Measurements from ENCODE around the gene TBC1D22A. TPM values are rescaled to one million over a fixed set of nuclear protein-coding genes. Genes with fewer than 3 reads are reported as not detected.

The TBC1D22A gene
- total RNA-seq, 1 experiment from 2014 or later = 20.9 TPM

DNA sequence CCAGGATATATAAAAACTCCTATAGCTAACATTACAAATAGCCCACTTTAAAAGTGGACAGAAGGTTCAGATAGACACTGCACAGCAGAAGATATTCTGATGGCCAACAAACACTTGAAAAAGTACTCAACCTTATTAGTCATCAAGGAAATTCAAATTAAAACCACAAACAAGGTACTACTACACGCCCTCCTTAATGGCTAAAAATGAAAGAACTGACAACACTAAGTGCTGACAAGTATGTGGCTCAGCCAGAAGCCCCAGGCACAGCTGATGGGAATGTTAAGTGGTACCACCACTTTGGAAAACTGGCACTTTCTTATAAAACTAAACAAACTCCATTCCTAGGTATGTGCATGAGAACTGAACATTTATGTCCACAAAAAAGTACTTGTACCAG, 320.1 kb downstream of the TBC1D22A start:
- H3K9ac ChIP-seq (ENCODE audit: low read length) = no peak overlapping the region
- no peaks in the 10 kb centered on the region for H3K4me1 ChIP-seq (ENCODE audit: control insufficient read depth in 1 of 2, insufficient read depth in 2 of 2, low read length in 2 of 2)
- TF ChIP-seq ZFX (IDR thresholded peaks at IDR 0.05) (no peak), SIN3A (IDR thresholded peaks at IDR 0.05; ENCODE audit: low read depth) (no peak), POLR2A (IDR thresholded peaks at IDR 0.05; ENCODE audit: borderline replicate concordance, extremely low read depth, insufficient read depth, insufficient read length) (no peak), EZH2 (IDR thresholded peaks at IDR 0.05) (no peak), RAD21 (IDR thresholded peaks at IDR 0.05; ENCODE audit: low read depth) (no peak), ELF1 (IDR thresholded peaks at IDR 0.05; ENCODE audit: borderline replicate concordance, low read depth) (no peak), FOSL1 (IDR thresholded peaks at IDR 0.05; ENCODE audit: low read depth) (no peak)
- TF ChIP-seq, protein P1, sequence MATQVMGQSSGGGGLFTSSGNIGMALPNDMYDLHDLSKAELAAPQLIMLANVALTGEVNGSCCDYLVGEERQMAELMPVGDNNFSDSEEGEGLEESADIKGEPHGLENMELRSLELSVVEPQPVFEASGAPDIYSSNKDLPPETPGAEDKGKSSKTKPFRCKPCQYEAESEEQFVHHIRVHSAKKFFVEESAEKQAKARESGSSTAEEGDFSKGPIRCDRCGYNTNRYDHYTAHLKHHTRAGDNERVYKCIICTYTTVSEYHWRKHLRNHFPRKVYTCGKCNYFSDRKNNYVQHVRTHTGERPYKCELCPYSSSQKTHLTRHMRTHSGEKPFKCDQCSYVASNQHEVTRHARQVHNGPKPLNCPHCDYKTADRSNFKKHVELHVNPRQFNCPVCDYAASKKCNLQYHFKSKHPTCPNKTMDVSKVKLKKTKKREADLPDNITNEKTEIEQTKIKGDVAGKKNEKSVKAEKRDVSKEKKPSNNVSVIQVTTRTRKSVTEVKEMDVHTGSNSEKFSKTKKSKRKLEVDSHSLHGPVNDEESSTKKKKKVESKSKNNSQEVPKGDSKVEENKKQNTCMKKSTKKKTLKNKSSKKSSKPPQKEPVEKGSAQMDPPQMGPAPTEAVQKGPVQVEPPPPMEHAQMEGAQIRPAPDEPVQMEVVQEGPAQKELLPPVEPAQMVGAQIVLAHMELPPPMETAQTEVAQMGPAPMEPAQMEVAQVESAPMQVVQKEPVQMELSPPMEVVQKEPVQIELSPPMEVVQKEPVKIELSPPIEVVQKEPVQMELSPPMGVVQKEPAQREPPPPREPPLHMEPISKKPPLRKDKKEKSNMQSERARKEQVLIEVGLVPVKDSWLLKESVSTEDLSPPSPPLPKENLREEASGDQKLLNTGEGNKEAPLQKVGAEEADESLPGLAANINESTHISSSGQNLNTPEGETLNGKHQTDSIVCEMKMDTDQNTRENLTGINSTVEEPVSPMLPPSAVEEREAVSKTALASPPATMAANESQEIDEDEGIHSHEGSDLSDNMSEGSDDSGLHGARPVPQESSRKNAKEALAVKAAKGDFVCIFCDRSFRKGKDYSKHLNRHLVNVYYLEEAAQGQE (IDR thresholded peaks at IDR 0.05; ENCODE audit: low read depth) = no peak
- TF ChIP-seq, protein P2, sequence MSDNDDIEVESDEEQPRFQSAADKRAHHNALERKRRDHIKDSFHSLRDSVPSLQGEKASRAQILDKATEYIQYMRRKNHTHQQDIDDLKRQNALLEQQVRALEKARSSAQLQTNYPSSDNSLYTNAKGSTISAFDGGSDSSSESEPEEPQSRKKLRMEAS (IDR thresholded peaks at IDR 0.05) = no peak
- H2AFZ ChIP-seq (ENCODE audit: low read depth, low read length, poor library complexity, severe bottlenecking) = no peak overlapping the region
- no TSS peak for BruUV-seq (replicated peaks)
- H3K79me2 ChIP-seq (ENCODE audit: insufficient read depth, low read length) = no peaks in the 10 kb centered on the region
- POLR2A ChIA-PET = no interaction called here
- no peak overlapping the region for H3K4me3 ChIP-seq (replicated peaks in 1 of 2; ENCODE audit: low read depth in 1 of 2, low read length in 2 of 2)
- DNase-seq (ENCODE audit: low read depth, low spot score) (no peak), ATAC-seq (no peak)
- RAD21 ChIA-PET (ENCODE audit: low non-redundant PET in 1 of 2, low total read pairs in 2 of 2, uncharacterized antibody in 2 of 2, unreplicated experiment in 2 of 2) = no interaction called here
- no peaks in the 10 kb centered on the region for H3K36me3 ChIP-seq (ENCODE audit: control insufficient read depth in 1 of 2, insufficient read depth in 2 of 2, low read length in 2 of 2)
- no peaks in the 10 kb centered on the region for H3K27me3 ChIP-seq (ENCODE audit: insufficient read depth, low read length)
- no peaks in the 10 kb centered on the region for H3K9me2 ChIP-seq (ENCODE audit: insufficient read depth)
- CTCF ChIA-PET = no interaction called here
- H4K20me1 ChIP-seq (ENCODE audit: insufficient read depth) = no peaks in the 10 kb centered on the region; the same call in 1 of the 2 replicates
- intact Hi-C loops (cut with micrococcal nuclease) = no loop called here
- H3K4me2 ChIP-seq (ENCODE audit: low read length) = no peak overlapping the region
- H3K27ac ChIP-seq (ENCODE audit: low read depth, low read length) = no peak overlapping the region
- H3K9me3 ChIP-seq (ENCODE audit: control insufficient read depth in 1 of 2, insufficient read depth in 1 of 2, low read depth in 1 of 2, low read length in 2 of 2) = no peaks in the 10 kb centered on the region
